Measurements from ENCODE around the gene PAPPA2. TPM values are rescaled to one million over a fixed set of nuclear protein-coding genes. Genes with fewer than 3 reads are reported as not detected.

PAPPA2 gene
- total RNA-seq, 2 experiments from 2014 or later, result 0.19 to 0.37 TPM

- H3K4me1 Mint-ChIP-seq (ENCODE audit: low read depth), result no peaks in the 10 kb centered on the region
- H3K27me3 Mint-ChIP-seq (ENCODE audit: low read depth), result peaks cover 7% of the 10 kb centered on the region
- H3K36me3 Mint-ChIP-seq (ENCODE audit: low read depth), result no peaks in the 10 kb centered on the region
- no peaks in the 10 kb centered on the region for H3K9me3 Mint-ChIP-seq
- CTCF ChIA-PET, result no interaction called here
- no peak for DNase-seq
- H3K27ac Mint-ChIP-seq, result no peak overlapping the region
- H3K4me3 Mint-ChIP-seq, result no peak overlapping the region
- intact Hi-C loops (cut with micrococcal nuclease), result no loop called here
These were observed 392.1 kb downstream of the PAPPA2 start for GRCh38 chr1:176854758-176855745.

GRCh38 chr1:176857632-176858031 is 394.7 kb downstream of the PAPPA2 start:
- CTCF ChIA-PET, result no interaction called here
- intact Hi-C loops (cut with micrococcal nuclease), result no loop called here
- DNase-seq, result no peak
- Mint-ChIP-seq H3K9me3 (no peaks in the 10 kb centered on the region), H3K4me1 (ENCODE audit: low read depth) (no peaks in the 10 kb centered on the region), H3K4me3 (no peak overlapping the region), H3K36me3 (ENCODE audit: low read depth) (no peaks in the 10 kb centered on the region), H3K27ac (no peak overlapping the region), H3K27me3 (ENCODE audit: low read depth) (peaks cover 2% of the 10 kb centered on the region)

- CTCF ChIA-PET, result no interaction called here
- Mint-ChIP-seq H3K36me3 (ENCODE audit: low read depth) (no peaks in the 10 kb centered on the region), H3K27ac (no peak overlapping the region), H3K4me1 (ENCODE audit: low read depth) (no peaks in the 10 kb centered on the region), H3K4me3 (no peak overlapping the region), H3K27me3 (ENCODE audit: low read depth) (peaks cover 2% of the 10 kb centered on the region), H3K9me3 (no peaks in the 10 kb centered on the region)
- DNase-seq, result no peak
- intact Hi-C loops (cut with micrococcal nuclease), result no loop called here
These were observed 395.5 kb downstream of the PAPPA2 start for GRCh38 chr1:176858433-176858916.

GRCh38 chr1:176863613-176864012 is 400.6 kb downstream of the PAPPA2 start:
- no peaks in the 10 kb centered on the region for H3K36me3 Mint-ChIP-seq (ENCODE audit: low read depth)
- no peak for DNase-seq
- intact Hi-C loops (cut with micrococcal nuclease), result no loop called here
- no peak overlapping the region for H3K27ac Mint-ChIP-seq
- peaks cover 1% of the 10 kb centered on the region for H3K9me3 Mint-ChIP-seq
- CTCF ChIA-PET, result no interaction called here
- H3K4me3 Mint-ChIP-seq, result no peak overlapping the region
- no peaks in the 10 kb centered on the region for H3K4me1 Mint-ChIP-seq (ENCODE audit: low read depth)
- H3K27me3 Mint-ChIP-seq (ENCODE audit: low read depth), result peaks cover 7% of the 10 kb centered on the region

GRCh38 chr1:176864211-176864610 is 401.2 kb downstream of the PAPPA2 start:
- intact Hi-C loops (cut with micrococcal nuclease), result no loop called here
- Mint-ChIP-seq H3K9me3 (peaks cover 1% of the 10 kb centered on the region), H3K27me3 (ENCODE audit: low read depth) (peaks cover 7% of the 10 kb centered on the region), H3K36me3 (ENCODE audit: low read depth) (no peaks in the 10 kb centered on the region), H3K4me1 (ENCODE audit: low read depth) (no peaks in the 10 kb centered on the region), H3K4me3 (no peak overlapping the region), H3K27ac (no peak overlapping the region)
- DNase-seq, result no peak
- CTCF ChIA-PET, result no interaction called here

- intact Hi-C loops (cut with micrococcal nuclease), result no loop called here
- CTCF ChIA-PET, result no interaction called here
These were observed 403.2 kb downstream of the PAPPA2 start for GRCh38 chr1:176866011-176866714.

GRCh38 chr1:176869577-176869976 is 406.6 kb downstream of the PAPPA2 start:
- no peaks in the 10 kb centered on the region for H3K36me3 Mint-ChIP-seq (ENCODE audit: low read depth)
- CTCF ChIA-PET, result no interaction called here
- intact Hi-C loops (cut with micrococcal nuclease), result no loop called here
- no peak for DNase-seq
- peaks cover 3% of the 10 kb centered on the region for H3K27me3 Mint-ChIP-seq (ENCODE audit: low read depth)
- H3K9me3 Mint-ChIP-seq, result peaks cover 1% of the 10 kb centered on the region
- no peaks in the 10 kb centered on the region for H3K4me1 Mint-ChIP-seq (ENCODE audit: low read depth)
- H3K4me3 Mint-ChIP-seq, result no peak overlapping the region
- no peak overlapping the region for H3K27ac Mint-ChIP-seq

More at GRCh38 chr1:176866011-176866714, 403.2 kb downstream of the PAPPA2 start:
- Mint-ChIP-seq H3K4me3 (no peak overlapping the region), H3K36me3 (ENCODE audit: low read depth) (no peaks in the 10 kb centered on the region), H3K27ac (no peak overlapping the region), H3K27me3 (ENCODE audit: low read depth) (peaks cover 7% of the 10 kb centered on the region), H3K4me1 (ENCODE audit: low read depth) (no peaks in the 10 kb centered on the region), H3K9me3 (peaks cover 1% of the 10 kb centered on the region)
- no peak for DNase-seq

GRCh38 chr1:176876966-176877515 is 414.1 kb downstream of the PAPPA2 start:
- no peak overlapping the region for H3K4me3 Mint-ChIP-seq

GRCh38 chr1:176877557-176877956 is 414.6 kb downstream of the PAPPA2 start:
- no peak for DNase-seq
- intact Hi-C loops (cut with micrococcal nuclease), result no loop called here
- H3K4me1 Mint-ChIP-seq (ENCODE audit: low read depth), result no peaks in the 10 kb centered on the region
- H3K27ac Mint-ChIP-seq, result no peak overlapping the region
- CTCF ChIA-PET, result no interaction called here
- no peaks in the 10 kb centered on the region for H3K27me3 Mint-ChIP-seq (ENCODE audit: low read depth)
- no peak overlapping the region for H3K4me3 Mint-ChIP-seq
- no peaks in the 10 kb centered on the region for H3K36me3 Mint-ChIP-seq (ENCODE audit: low read depth)
- no peaks in the 10 kb centered on the region for H3K9me3 Mint-ChIP-seq

More at GRCh38 chr1:176876966-176877515, 414.1 kb downstream of the PAPPA2 start:
- Mint-ChIP-seq H3K4me1 (ENCODE audit: low read depth) (no peaks in the 10 kb centered on the region), H3K27ac (no peak overlapping the region), H3K9me3 (no peaks in the 10 kb centered on the region), H3K27me3 (ENCODE audit: low read depth) (no peaks in the 10 kb centered on the region), H3K36me3 (ENCODE audit: low read depth) (no peaks in the 10 kb centered on the region)
- intact Hi-C loops (cut with micrococcal nuclease), result no loop called here
- CTCF ChIA-PET, result no interaction called here
- DNase-seq, result no peak

- no peak overlapping the region for H3K4me3 Mint-ChIP-seq
- no peak for DNase-seq
- H3K36me3 Mint-ChIP-seq (ENCODE audit: low read depth), result no peaks in the 10 kb centered on the region
- H3K4me1 Mint-ChIP-seq (ENCODE audit: low read depth), result no peaks in the 10 kb centered on the region
- intact Hi-C loops (cut with micrococcal nuclease), result no loop called here
- no peaks in the 10 kb centered on the region for H3K9me3 Mint-ChIP-seq
- CTCF ChIA-PET, result no interaction called here
- H3K27ac Mint-ChIP-seq, result no peak overlapping the region
- H3K27me3 Mint-ChIP-seq (ENCODE audit: low read depth), result no peaks in the 10 kb centered on the region
These were observed 416.0 kb downstream of the PAPPA2 start for GRCh38 chr1:176878750-176879536.

GRCh38 chr1:176879784-176880620 is 417.0 kb downstream of the PAPPA2 start:
- Mint-ChIP-seq H3K27me3 (ENCODE audit: low read depth) (no peaks in the 10 kb centered on the region), H3K9me3 (no peaks in the 10 kb centered on the region), H3K4me3 (no peak overlapping the region), H3K4me1 (ENCODE audit: low read depth) (no peaks in the 10 kb centered on the region), H3K27ac (no peak overlapping the region), H3K36me3 (ENCODE audit: low read depth) (no peaks in the 10 kb centered on the region)
- no peak for DNase-seq
- CTCF ChIA-PET, result interaction anchor here (0.6 to 1.2 kb wide), 5 partner anchors 43 to 320 kb away, joined by 3 read pairs; no protein-coding TSS in a partner anchor
- intact Hi-C loops (cut with micrococcal nuclease), result loop anchor here (5.0 kb wide), 2 partner anchors 1503 to 1728 kb away; no protein-coding TSS in a partner anchor

All from activated naive CD4-positive, alpha-beta T cell treated with anti-CD3 and anti-CD28 coated beads for 36 hours (primary cell).